ENCODE measurements around the gene DNM3.

DNA sequence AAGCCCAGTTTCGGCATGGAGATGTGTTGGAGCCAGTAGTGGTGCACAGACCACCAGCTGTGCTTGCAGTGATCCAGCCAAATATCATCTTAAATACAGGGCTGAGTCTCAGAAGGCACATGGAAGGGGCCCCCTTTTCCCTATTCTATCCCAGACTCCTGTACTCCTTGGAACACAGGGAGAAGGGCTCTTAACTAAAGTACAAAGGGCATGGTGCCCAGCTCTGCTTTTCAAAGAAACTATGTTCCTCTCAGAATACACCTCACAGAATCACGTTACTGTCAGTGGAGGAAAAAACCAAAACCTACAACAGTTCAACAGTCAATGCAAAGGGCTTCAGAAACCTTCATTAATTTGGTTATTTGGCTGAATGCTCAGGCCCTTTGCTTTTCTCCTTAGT lies 398.6 kb downstream of the DNM3 start:
- TF ChIP-seq, protein P1, sequence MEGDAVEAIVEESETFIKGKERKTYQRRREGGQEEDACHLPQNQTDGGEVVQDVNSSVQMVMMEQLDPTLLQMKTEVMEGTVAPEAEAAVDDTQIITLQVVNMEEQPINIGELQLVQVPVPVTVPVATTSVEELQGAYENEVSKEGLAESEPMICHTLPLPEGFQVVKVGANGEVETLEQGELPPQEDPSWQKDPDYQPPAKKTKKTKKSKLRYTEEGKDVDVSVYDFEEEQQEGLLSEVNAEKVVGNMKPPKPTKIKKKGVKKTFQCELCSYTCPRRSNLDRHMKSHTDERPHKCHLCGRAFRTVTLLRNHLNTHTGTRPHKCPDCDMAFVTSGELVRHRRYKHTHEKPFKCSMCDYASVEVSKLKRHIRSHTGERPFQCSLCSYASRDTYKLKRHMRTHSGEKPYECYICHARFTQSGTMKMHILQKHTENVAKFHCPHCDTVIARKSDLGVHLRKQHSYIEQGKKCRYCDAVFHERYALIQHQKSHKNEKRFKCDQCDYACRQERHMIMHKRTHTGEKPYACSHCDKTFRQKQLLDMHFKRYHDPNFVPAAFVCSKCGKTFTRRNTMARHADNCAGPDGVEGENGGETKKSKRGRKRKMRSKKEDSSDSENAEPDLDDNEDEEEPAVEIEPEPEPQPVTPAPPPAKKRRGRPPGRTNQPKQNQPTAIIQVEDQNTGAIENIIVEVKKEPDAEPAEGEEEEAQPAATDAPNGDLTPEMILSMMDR (IDR thresholded peaks at IDR 0.05) = no peak
- TF ChIP-seq POLR2A (IDR thresholded peaks at IDR 0.05) (no peak), EP300 (IDR thresholded peaks at IDR 0.05) (no peak), POLR2AphosphoS5 (IDR thresholded peaks at IDR 0.05) (no peak)
